Uterus (tissue), 4 donors: Measurements from ENCODE around the gene DAG1. TPM values are rescaled to one million over a fixed set of nuclear protein-coding genes. Genes with fewer than 3 reads are reported as not detected.

Source experiments
- DNase-seq, 2 donors: peaks; one replicate each; pipeline ENCODE4 v3.0.0-alpha.2; 2019 to 2020
- H3K27ac ChIP-seq, 2 donors: fragments of 200-600 bp; sonication (generic); 1 replicate in 1 of 2; 2 replicates in 1 of 2; pipeline ENCODE4 v1.5.1; 2016 to 2018
- H3K27me3 ChIP-seq, 2 donors: fragments of 200-600 bp; sonication (generic); one replicate each; pipeline ENCODE4 v1.5.1; 2018 to 2019; ENCODE audit warnings: control low read depth in 1 of 2
- H3K36me3 ChIP-seq, 2 donors: fragments of 200-600 bp; sonication (generic); one replicate each; pipeline ENCODE4 v1.5.1; 2019; ENCODE audit warnings: control low read depth in 1 of 2
- H3K4me1 ChIP-seq, 2 donors: fragments of 200-600 bp; sonication (generic); one replicate each; pipeline ENCODE4 v1.5.1; 2018 to 2019; ENCODE audit warnings: control low read depth in 1 of 2
- H3K4me3 ChIP-seq, 2 donors: fragments of 200-600 bp; sonication (generic); 1 replicate in 1 of 2; 2 replicates in 1 of 2; pipeline ENCODE4 v1.5.1; 2018 to 2019; ENCODE audit warnings: mild to moderate bottlenecking in 1 of 2
- H3K9me3 ChIP-seq, 2 donors: fragments of 200-600 bp; sonication (generic); one replicate each; pipeline ENCODE4 v1.5.1; 2019; ENCODE audit warnings: control low read depth in 1 of 2
- POLR2A ChIP-seq, 2 donors: fragments of 450-650 bp; IDR thresholded peaks; one replicate each; pipeline ENCODE4 v1.6.1; 2016; ENCODE audit warnings: antibody characterized with exemption in 2 of 2, mild to moderate bottlenecking in 1 of 2, moderate library complexity in 1 of 2
- intact Hi-C: fragments of 100-400 bp; cut with DNase I; formaldehyde crosslinking; loops from one replicate; pipeline ENCODE4 v1.15.1; 2023; ENCODE audit warnings: low total_unique reads
- total RNA-seq, 4 donors: library from RNA; depleted of rRNA in 3 of 4; stranded (reverse); fragments of >200 nt in 3 of 4; gene quantifications; one replicate each; pipeline versions ENCODE4 v1.1.0 to v1.2.4, GENCODE V29; 2014 to 2023
- TF ChIP-seq, protein P1 (sequence below), 4 experiments: fragments of 200-600 bp in 2 of 4; fragments of 450-650 bp in 2 of 4; sonication (generic) in 2 of 4; IDR thresholded peaks; one replicate each; pipeline ENCODE4 v1.5.1; 2016 to 2019; ENCODE audit warnings: antibody characterized with exemption in 4 of 4, mild to moderate bottlenecking in 2 of 4, moderate library complexity in 1 of 4
- donor health status: DM: yes; HTN: yes; CAD: no.

The DAG1 gene
- total RNA-seq, 4 donors from 2014 or later = 34.3 to 76.4 (median 48.1) TPM

DNA sequence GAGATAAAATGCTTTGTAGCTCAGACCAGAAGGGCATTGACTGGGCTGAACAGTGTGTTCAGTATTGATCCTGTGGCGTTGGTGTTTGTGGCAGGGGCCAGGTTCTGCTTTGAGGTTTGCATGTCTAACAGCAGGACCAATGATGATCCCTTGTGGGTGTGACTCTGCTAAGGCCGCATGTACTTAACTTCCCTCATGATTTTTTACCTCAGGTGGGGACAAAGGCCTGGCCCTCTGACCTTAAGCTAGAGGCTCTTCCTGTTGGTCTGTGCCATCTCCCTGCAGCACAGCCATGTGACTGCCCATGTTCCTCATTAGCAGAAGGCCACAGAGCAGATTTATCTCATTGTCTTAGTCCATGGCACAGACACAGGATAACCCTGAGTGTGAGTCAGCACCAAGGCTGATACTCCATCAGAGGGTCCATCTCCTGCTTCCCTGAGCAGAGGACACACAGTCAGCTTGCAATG is 49.9 kb downstream of the DAG1 start:
- intact Hi-C loops = no loop called here
- H3K4me3 ChIP-seq = no peak overlapping the region
- no peaks in the 10 kb centered on the region for H3K36me3 ChIP-seq
- no peak for TF ChIP-seq POLR2A (IDR thresholded peaks at IDR 0.05)
- TF ChIP-seq, protein P1, sequence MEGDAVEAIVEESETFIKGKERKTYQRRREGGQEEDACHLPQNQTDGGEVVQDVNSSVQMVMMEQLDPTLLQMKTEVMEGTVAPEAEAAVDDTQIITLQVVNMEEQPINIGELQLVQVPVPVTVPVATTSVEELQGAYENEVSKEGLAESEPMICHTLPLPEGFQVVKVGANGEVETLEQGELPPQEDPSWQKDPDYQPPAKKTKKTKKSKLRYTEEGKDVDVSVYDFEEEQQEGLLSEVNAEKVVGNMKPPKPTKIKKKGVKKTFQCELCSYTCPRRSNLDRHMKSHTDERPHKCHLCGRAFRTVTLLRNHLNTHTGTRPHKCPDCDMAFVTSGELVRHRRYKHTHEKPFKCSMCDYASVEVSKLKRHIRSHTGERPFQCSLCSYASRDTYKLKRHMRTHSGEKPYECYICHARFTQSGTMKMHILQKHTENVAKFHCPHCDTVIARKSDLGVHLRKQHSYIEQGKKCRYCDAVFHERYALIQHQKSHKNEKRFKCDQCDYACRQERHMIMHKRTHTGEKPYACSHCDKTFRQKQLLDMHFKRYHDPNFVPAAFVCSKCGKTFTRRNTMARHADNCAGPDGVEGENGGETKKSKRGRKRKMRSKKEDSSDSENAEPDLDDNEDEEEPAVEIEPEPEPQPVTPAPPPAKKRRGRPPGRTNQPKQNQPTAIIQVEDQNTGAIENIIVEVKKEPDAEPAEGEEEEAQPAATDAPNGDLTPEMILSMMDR (IDR thresholded peaks at IDR 0.05) = no peak
- no peak for DNase-seq
- no peaks in the 10 kb centered on the region for H3K27me3 ChIP-seq
- no peaks in the 10 kb centered on the region for H3K4me1 ChIP-seq
- no peaks in the 10 kb centered on the region for H3K9me3 ChIP-seq
- H3K27ac ChIP-seq = no peak overlapping the region

DNA sequence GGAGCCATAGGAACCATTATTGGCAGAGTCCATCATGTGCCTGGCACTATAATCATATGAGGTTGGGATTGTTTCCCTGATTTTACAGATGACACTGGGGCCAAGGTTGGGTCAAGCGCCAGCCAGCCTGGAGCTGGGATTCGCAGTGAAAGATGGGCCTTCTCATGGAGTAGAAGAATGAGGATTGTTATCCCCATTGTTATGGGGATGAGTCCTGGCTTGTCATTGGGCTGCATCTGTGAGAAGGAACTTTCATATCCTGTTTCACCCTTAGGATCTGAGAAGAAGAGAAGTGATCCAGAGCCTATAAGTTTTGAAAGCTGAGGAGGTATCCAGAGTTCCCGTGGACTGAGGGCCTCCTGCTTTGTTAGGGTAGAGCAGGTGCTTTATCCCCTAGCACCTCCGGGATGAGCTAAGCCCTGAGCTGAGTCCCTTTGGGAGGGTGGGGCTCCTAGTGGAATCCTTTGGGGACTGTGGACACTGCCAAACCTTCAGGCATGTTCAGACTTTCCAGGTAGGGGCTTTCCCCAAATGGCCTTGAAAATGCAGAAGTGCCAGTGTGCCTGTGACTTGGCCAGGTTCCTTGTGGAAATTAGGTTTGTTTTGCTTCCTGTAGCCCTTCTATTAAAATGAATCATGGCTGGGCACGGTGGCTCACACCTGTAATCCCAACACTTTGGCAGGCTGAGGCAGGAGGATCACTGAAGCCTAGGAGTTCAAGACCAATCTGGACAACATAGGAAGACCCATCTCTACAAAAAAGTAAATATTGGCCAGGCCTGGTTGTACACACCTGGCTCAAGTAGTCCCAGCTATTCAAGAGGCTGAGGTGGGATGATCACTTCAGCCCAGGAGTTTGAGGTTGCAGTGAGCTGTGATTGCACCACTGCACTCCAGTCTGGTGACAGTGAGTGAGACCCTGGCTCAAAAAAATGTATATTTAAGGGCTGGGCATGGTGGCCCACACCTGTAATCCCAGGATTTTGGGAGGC is 54.0 kb downstream of the DAG1 start:
- intact Hi-C loops = no loop called here
- Histone ChIP-seq H3K4me1 (no peaks in the 10 kb centered on the region), H3K27ac (no peak overlapping the region), H3K36me3 (no peaks in the 10 kb centered on the region), H3K9me3 (no peaks in the 10 kb centered on the region), H3K4me3 (no peak overlapping the region), H3K27me3 (no peaks in the 10 kb centered on the region)
- DNase-seq = no peak
- TF ChIP-seq, protein P1 (IDR thresholded peaks at IDR 0.05) = no peak
- TF ChIP-seq POLR2A (IDR thresholded peaks at IDR 0.05) = no peak

DNA sequence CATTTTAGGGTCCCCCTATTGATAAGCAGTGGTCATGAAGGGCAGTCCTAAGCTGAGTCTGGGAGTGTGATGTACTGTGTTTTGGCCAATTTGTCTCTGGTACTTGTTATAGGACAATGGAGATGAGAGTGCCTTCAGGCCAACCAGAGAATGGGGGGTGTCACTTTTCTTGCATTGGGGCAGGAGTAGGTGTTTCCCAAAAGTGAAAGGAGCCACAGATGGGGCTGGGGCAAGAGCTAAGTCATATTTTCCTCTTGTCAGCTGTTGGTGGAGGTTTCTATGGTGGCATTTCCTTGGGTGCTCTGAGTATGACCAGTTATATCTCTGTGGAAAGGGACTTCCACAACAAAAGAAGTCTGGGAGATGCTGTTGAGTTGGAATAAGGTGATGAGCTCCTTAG is 59.5 kb downstream of the DAG1 start:
- no peak for TF ChIP-seq POLR2A (IDR thresholded peaks at IDR 0.05)
- TF ChIP-seq, protein P1 (IDR thresholded peaks at IDR 0.05) = no peak
- H3K4me1 ChIP-seq = no peaks in the 10 kb centered on the region
- H3K27ac ChIP-seq = no peak overlapping the region
- H3K36me3 ChIP-seq = no peaks in the 10 kb centered on the region
- no peaks in the 10 kb centered on the region for H3K9me3 ChIP-seq
- no peak for DNase-seq
- intact Hi-C loops = no loop called here
- no peak overlapping the region for H3K4me3 ChIP-seq
- H3K27me3 ChIP-seq = no peaks in the 10 kb centered on the region

DNA sequence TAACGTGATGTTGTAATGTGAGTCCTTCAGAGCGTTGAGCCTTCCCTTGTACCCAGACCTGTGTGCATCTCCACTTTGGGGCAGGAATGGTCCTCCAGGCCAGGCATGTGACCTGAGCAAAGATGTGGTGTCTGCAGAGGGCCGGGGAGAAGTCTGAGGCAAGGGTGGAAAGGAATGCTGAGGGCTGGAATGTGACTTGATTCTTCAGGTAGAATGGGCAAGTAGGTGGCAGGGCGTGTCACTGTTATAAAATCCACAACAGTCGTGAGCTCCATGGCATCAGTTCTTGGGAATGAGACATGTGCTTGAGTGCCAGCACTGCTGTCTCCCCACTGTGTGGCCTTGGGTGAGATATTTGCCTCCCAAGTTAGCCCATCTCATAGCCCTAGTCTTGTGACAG is 60.2 kb downstream of the DAG1 start:
- Histone ChIP-seq H3K27me3 (no peaks in the 10 kb centered on the region), H3K4me3 (no peak overlapping the region), H3K27ac (no peak overlapping the region), H3K9me3 (no peaks in the 10 kb centered on the region), H3K36me3 (no peaks in the 10 kb centered on the region), H3K4me1 (no peaks in the 10 kb centered on the region)
- no peak for DNase-seq
- TF ChIP-seq, protein P1 (IDR thresholded peaks at IDR 0.05) = no peak
- no peak for TF ChIP-seq POLR2A (IDR thresholded peaks at IDR 0.05)
- intact Hi-C loops = no loop called here

DNA sequence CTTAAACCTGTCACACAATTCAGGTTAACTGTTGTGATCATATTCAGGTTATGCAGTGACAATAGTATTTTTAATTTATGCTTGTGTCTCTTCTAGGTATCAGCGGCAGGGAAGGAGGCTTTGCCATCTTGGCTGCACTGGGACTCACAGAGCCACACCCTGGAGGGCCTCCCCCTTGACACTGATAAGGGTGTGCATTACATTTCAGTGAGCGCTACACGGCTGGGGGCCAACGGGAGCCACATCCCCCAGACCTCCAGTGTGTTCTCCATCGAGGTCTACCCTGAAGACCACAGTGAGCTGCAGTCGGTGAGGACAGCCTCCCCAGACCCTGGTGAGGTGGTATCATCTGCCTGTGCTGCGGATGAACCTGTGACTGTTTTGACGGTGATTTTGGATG is 60.6 kb downstream of the DAG1 start:
- no peak for TF ChIP-seq POLR2A (IDR thresholded peaks at IDR 0.05)
- TF ChIP-seq, protein P1 (IDR thresholded peaks at IDR 0.05) = no peak
- intact Hi-C loops = no loop called here
- H3K27ac ChIP-seq = no peak overlapping the region

More for the DNA sequence above, 60.6 kb downstream of the DAG1 start:
- no peaks in the 10 kb centered on the region for H3K4me1 ChIP-seq
- no peak overlapping the region for H3K4me3 ChIP-seq
- no peak for DNase-seq
- no peaks in the 10 kb centered on the region for H3K36me3 ChIP-seq
- H3K9me3 ChIP-seq = no peaks in the 10 kb centered on the region
- no peaks in the 10 kb centered on the region for H3K27me3 ChIP-seq
